Keratinocyte (primary cell): ENCODE data around the gene PCDH9.
"Not testable (repeated sequence)": the region's sequence is repeated elsewhere in the genome, so short reads cannot be mapped to it uniquely, and the experiment has no call there.

Source experiments
- CTCF ChIP-seq, 3 experiments: IDR thresholded peaks in 1 of 3; conservative IDR thresholded peaks in 1 of 3; optimal IDR thresholded peaks in 1 of 3; 2 replicates in 2 of 3; 3 replicates in 1 of 3; pipeline versions ENCODE3 to v1.5.1; 2011; ENCODE audit warnings: low read length in 3 of 3, mild to moderate bottlenecking in 3 of 3, moderate library complexity in 2 of 3, control low read depth in 1 of 3, inconsistent platforms in 1 of 3; ENCODE audit not compliant: insufficient read depth in 2 of 3; ENCODE audit errors: extremely low read depth in 1 of 3
- EZH2 ChIP-seq: IDR thresholded peaks from one replicate; pipeline ENCODE4 v1.6.1; 2012; ENCODE audit warnings: inconsistent platforms, mild to moderate bottlenecking, low read length, moderate library complexity

GRCh38 chr13:66286806-66287205 lies 943.3 kb downstream of the PCDH9 start:
- TF ChIP-seq CTCF (optimal IDR thresholded peaks at IDR 0.05 in 1 of 3, IDR thresholded peaks at IDR 0.05 in 1 of 3, conservative IDR thresholded peaks at IDR 0.05 in 1 of 3; ENCODE audit: extremely low read depth in 1 of 3, insufficient read depth in 2 of 3, low read length in 3 of 3); EZH2: not testable (repeated sequence)
